GM19467 (cell line): ENCODE results near the gene GPS2.

ENCODE experiments used
- ATAC-seq: cut with Tn5 transposase; IDR thresholded peaks from one replicate; pipeline ENCODE4 v1.9.1; 2021; ENCODE audit warnings: mild to moderate bottlenecking, moderate library complexity; ENCODE audit not compliant: unreplicated experiment

The GPS2 gene

DNA sequence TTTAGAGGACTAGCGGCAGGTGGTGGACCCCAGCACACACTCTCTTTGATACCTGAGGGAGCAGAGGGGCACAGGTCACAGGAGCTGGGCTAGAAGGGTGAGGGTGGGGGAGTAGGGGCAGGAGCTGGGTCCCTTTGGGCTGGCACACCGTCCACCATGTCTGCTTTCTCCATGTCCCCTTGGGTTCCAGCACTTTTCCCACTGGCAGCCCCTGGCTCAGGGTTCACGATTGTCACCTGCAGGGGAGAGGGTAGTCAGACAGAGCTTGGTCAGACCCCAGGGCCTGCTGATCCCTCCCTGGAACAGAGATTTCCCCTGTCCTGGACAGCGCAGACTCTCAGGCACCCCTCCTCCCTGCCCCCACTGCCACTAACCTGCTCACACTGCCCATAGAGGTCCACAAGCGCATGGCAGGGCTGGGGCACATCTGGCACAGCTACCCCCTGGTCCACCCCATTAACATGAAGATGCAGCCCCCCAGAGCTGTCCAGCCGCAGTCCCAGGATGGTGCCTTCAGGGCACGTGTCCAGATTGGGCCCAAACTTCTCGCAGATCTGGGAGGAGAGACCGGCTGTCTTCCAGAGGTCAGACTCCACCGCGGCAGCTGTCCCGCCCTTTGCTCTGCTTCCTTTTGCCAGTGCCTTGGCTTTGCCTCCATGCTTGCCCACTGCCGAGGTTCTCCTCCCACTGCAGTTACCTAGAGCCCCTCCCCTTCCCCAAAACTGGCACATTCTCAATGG is 3.1 kb upstream of the GPS2 start:
- no peak for ATAC-seq

DNA sequence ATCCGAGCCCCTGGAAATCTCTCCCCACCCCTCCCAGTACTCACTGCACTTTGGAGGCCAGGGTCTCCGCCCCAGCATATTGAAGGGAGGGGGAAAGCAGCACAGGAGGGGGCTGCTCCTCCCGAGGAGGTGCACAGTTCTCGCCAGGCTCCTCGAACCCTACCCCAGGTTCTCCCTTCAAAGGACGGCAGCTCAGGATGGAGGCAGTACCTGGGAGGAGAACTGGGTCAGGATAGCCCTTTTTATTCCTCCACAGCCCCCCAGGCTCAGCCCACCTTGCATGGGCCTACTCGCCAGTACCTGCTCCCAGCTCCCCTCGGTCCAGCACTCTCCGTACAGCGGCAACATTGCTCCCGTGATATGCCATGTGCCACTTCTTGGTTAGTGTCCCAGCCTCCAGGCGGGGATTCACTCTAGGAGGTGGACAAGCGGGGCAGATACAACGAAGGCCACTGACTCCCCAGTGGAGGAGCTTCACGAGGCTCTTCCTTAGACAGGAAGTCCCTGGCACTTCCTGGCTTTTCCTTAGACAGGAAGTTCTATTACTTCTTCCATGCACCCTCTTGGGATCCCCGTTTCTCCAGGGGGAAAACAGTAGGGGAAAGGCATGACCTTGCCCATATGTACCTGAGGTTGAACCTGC is 2.1 kb upstream of the GPS2 start:
- ATAC-seq: no peak

DNA sequence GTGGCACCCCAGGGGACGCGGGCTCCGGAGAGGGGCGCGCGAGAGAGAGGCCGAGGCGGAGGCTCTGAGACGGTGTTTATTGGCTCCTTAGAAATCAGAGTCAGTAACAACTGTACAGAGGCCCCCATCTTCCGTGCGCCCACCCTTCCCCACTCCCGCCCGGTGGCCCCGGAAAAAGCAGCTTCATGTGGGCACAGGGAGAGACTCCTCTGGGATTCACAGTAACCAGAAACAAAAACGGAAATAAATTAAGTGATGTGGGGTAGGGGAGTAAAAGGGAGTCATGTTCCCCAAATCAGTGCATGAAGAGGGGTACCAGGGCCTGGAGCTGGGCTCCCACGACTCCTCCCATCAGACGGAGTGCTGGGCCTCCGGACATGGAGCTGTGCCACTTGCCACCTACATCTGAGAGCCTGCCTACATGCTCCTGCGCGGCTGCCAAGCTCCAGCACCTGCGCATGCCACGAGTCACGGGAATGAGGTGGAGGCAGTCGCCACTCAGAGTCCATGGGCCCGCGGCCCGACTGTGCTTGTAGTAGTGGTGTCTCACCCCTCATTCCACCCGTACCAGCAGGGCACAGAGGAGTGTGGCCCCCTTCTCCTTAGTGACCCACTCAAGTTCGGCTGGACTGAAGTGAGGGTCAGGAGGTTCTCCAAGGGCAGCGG is 543 bp upstream of the GPS2 start:
- ATAC-seq: no peak

DNA sequence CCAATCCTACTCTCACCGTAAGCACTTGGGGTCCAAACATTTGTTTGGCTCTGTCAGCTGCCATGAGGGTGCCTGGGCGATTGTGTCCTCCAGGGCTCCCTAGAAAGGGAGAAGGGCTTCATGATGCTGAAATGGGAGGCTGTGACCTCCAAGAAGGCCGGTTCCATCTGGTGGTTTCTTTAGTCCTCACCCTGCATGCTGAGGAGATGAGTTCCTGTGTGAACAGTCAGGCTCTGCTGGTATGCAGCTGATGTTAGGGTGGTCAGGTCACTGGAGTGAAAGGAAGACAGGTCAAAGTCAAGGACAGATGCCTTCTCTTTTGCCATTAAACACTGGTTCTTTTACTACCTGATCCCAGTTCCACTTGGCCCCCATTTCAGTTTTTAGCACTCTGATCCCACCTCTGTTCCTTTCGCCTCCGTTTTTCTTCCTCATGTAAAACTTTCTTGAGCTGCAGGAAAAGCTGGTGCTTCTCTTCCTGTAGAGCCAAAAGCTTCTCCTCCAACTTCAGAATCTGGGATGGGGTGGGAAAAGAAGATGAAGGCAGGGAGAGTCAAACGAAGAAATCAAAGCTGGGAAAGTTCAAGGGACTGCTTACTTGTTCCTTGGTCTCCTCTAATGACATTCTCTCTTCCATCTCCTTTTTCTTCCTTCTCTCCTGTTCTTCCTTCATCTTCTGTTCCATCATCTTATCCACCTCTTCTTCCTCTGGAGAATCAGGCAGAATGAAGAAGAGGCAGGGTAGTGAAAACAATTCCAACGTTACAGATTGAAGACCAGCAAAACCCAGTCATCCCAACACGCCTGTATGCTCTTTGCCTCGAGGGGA is 1.1 kb downstream of the GPS2 start:
- no peak for ATAC-seq

GRCh38 chr17:7313088-7313889 is 1.9 kb downstream of the GPS2 start:
- no peak for ATAC-seq

DNA sequence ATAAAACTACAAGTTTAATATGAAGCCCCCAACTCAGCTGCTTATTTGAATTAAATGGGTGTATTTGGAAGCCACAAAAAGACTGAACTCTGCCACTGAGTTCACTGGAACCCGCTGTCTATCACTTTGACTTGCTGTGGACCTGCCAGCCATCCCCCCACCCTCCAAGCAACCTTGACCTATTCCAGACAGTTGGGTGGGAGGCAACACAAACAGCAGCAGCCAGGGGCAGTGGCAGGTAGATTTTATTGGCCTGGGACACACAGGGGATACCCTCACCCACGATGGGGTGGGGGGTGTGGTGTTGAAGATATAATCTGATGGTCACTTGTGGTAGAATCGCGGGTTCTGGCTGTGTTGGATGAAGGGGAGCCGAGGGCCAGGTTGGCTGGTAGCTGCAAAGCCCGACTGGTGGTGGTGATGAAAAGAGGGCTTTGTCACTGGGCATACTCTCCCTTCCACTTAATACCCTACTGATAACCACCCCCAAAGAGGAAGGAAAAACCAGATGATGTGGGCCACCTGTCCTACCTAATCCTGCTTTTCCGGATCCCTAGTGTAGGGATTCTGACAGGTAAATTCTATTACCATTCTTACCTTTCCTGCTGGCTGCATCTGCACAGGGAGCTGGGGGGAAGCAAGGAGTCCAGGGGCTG is 2.6 kb downstream of the GPS2 start:
- ATAC-seq: no peak

DNA sequence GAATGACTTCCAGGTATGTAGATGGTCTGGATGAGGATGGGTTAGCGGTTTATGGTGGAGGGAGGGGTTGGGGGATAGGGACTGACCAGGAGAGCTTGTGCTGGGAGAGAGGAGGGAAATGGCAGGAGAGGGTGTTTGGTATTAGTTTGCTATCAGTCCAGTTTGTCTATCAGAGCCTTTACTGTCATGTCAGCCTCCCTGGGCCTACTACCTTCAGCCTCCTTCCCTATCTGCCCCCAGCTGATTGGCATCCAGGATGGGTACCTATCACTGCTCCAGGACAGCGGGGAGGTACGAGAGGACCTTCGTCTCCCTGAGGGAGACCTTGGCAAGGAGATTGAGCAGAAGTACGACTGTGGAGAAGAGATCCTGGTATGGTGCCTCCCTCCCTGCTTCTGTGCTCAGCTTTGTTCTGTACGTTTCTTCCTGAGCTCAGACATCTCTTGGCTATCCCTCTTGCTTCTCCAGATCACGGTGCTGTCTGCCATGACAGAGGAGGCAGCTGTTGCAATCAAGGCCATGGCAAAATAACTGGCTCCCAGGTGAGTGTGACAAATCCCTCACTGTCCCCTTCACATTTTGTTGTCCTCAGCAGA is 4.0 kb downstream of the GPS2 start:
- no peak for ATAC-seq

GRCh38 chr17:7309628-7310027 is 5.5 kb downstream of the GPS2 start:
- no peak for ATAC-seq

DNA sequence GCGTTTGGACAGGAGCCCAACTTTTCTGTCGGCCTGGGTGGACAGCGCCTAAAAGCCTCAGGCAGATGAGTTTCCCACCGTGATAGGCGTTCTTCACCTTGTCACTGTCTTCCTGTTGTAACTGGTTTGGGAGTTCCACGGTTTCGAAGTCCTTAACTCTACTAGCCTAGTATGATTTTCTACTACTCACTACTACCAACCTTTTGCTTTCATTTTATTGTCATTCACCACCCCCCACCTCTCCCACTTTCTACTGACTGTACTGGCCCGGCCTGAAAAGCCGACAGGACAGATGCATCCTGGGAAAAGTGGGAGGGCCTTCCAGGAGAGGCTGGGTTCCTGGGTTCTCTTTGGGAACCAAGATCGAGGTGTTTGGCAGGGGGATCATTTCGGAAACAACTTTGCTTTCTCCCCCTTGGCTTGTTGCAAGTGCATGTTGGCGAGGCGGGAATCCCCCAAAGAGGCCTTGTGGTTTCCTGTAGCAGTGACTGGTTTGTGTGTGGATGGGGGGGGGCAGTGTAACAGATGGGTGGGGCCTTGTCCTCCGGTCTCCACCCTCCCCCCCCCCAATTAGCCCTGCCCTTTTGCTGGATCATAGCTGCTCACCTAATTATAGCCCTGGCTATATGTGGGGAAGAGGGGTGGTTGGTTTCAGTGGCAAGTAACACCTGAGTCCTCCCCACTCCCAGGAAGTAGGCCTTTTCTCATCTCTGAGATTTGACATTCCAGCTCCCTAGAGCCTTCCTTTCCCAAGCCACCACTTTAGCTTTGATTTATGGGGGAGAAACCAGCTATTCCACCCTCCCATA is 6.3 kb downstream of the GPS2 start:
- no peak for ATAC-seq

DNA sequence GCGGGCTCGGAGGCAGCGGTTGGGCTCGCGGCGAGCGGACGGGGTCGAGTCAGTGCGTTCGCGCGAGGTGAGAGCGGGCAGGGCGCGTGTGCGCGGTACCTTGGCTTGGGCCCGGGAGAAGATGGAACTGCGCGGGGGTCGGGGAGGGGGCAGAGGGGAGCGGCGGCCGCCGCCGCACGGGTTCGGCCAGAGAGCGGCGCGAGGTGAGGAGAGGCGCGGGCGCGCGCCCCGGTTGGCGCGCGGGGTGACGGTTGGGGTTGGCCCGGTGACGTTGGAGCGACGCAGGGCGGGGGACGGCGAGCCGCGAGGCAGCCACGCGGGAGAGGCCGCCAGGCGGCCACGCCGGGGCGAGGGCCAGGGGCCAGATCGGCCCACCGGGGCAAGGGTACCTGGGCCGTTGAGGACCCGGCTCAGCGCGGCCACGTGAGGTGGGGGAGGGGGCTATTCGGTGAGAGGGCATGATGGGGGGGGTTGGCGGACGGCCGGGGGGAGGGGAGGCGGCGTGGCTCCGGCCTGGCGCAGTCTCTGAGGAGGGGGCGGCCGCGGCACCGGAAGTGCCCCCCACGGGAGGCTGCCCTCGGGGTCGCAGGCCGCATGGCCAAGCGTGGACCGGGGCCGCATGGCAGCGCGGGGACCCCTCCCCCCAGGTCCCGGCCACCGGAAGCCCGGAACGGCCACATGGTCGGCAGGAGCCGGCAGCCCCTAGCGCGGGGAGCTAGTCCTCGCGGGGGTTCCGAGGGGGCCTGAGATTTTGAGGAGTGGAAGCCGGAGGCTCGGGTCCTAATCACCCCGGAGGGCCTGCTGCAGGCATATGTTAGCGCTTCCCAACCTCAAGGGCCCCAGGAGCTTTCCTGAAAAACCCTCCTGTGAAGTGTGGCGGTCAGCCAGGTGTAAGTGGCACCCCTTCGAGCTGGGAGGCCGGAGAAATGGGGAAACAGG is 7.2 kb downstream of the GPS2 start:
- no peak for ATAC-seq

DNA sequence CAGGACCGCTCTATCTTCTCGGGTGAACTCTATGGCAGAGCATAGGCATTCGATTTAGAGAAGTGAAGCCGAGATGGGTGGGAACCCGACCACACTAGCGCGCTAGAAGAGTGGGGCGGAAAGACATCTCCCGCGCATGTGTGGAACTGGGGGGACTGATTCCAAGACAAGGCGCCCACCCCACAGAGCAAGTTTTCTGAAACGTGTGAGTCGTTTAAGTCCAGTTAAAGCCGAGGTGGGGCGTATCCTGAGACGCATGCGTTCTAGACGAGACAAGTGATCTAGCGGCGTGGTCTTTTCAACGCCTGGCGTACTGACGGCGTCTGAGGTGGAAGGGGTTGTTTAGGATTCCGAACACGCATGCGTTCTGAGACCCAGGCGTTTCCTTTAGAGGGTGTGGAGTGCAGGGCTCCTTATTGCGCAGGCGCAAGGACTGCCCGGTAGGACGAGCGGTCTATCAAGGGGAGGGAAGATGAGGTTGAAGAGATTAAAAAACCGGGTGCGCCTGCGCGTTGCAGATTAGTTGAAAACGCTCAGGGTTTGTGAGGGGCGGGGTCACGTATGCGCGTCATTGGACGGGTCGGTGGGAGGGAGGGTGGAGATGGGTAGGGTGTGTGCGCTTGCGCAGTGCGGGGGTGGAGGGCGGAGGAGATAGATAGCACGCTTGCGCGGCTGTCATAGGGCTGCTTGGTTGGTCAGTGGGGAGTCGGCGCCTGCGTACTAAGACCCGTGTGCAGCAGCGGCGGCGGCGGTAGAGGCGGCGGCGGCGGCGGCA is 8.1 kb downstream of the GPS2 start, which contains the start of gene EIF5A:
Gene EIF5A (plus strand): TSS at position 718 of the 775 bp plus-strand sequence. CDS start 2,008 bp downstream, outside the sequence.
- peak; percentile 64 for ATAC-seq

- no peak for ATAC-seq
These were observed 11.0 kb downstream of the GPS2 start for GRCh38 chr17:7304179-7304578.

DNA sequence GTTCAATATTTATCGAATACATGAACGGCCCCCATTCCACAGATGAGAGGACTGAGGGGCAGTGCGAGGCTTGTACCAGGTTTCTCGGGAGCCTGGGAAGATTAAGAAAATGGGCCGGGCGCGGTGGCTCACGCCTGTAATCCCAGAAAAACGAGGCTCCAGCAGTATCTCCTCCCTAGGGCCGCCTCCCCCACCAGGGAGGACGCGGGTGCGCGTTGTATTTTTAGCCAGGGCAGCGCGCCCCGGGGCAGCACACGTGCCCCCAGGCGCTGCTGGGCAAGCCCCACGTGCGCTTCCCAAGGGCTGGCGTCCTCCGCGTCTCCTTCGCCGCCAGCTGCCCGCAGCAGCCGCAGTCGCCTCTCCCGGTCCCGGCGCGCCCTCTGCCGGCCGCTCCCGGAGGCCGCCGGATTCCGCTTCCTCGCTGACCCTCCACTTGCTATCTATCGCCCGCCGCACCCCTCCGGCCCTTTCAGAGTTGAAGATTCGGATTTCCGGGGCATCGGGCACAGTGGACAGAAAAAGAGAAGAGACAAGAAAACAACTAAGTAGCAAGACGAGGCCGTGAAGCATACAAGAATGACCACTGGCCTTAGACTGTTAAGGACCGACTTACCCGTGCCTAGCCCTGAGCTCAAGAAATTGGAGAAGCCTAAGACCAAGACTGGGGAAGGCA is 18.8 kb downstream of the GPS2 start:
- ATAC-seq: no peak

- ATAC-seq: no peak
These were observed 19.7 kb downstream of the GPS2 start for GRCh38 chr17:7295230-7296180.

DNA sequence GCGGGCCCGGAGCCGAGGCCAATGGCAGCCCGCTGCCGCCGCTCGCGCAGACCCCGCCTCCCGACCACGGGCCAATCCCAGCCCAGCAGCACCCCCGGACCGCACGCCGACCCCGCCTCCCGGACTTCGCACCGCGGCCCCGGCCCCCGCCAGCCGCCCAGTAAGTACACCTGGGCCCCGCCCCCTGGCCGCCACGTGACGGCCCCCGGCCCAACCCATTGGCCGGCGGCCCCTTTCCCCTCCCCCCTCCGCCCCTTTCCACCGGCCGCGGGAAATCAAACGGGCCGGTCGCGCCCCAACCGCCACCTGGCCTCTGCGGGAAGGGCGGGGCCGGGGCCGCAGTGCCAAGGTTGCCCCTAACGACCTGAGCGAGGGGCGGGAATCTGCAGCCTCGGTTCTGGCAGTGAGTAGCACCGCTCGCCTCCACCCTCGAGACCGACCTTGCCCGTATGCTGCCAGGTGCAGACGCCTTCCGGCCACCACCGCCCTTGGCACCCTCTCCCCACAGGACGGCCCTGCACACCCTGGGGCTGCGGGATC is 20.5 kb downstream of the GPS2 start, which contains the start of gene YBX2:
Gene YBX2 (minus strand): TSS at position 26 of the 540 bp plus-strand sequence. CDS start 139 bp downstream, outside the sequence.
- ATAC-seq: no peak
